ENCODE measurements around the gene ENSA.
A peak's percentile ranks its signal among the peaks of the same experiment; 100 is the strongest.
"Not testable (repeated sequence)": the region's sequence is repeated elsewhere in the genome, so short reads cannot be mapped to it uniquely, and the experiment has no call there.

Gene ENSA, protein sequence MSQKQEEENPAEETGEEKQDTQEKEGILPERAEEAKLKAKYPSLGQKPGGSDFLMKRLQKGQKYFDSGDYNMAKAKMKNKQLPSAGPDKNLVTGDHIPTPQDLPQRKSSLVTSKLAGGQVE

DNA sequence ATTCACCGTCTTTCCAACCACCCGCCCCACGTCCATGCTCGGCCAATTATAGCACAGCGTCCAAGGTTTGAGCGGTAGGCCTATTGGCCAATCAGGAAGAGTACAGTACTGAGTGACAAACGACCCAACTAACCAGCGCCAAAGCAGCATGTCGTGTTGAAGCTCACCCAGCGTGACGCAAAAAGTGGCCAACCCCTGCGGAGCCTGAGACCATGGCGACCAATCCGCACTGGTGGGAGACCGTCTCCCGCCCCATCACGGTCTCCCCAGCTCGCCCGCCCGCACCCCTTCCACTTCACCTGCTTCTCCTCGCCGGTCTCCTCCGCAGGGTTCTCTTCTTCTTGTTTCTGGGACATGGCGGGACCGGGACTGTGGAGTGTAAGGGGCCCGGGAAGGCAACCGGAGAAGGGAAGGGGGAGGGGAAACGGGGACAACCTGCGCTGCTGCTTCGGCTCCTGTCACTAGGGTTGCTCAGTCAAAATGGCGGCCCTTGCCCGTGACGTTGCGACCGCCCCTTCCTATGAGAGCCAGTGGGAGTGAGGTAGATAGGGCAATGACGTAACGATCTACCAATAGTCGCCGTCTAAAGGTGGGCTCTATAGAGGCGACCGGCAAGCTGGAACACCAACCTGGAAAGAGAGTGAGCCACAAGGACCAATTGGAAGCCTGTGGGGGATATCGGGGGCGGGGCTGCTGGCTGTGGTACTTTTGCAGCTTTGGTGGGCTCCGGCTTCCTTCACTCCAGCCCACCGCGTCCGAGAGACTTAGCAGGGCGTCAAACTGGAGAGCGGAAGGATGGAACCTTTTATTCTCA is at the start of gene ENSA:
Gene ENSA (minus strand): TSS at position 498 of the 814 bp plus-strand sequence. CDS start 142 bp downstream, at position 356.
- peak; percentile 99 for DNase-seq
- in situ Hi-C loops (cut with MboI; ENCODE audit: low pct_unique_long_range_greater_than_20kb, low sequenced_read_pairs) = no loop called here

DNA sequence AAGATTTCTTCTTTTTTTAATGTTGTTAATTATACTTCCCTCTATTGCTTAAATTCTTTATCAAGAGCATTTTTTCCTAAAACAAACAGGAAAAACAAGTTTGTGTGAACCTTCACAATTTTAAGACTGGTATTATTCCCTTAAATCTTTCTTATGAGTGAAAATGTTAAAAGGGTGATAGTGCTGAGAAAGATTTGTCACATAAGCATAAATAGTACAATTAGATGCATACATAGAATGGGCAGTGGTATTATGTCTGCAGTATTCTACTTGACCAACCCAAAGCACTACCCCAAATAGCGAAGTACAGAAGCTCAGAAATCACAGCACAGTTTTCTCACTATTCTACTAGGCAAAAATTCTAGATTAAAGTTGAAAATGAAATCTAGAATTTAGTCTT is 49.6 kb upstream of the ENSA start:
- no peak for DNase-seq
- in situ Hi-C loops (cut with MboI; ENCODE audit: low pct_unique_long_range_greater_than_20kb, low sequenced_read_pairs) = no loop called here

DNA sequence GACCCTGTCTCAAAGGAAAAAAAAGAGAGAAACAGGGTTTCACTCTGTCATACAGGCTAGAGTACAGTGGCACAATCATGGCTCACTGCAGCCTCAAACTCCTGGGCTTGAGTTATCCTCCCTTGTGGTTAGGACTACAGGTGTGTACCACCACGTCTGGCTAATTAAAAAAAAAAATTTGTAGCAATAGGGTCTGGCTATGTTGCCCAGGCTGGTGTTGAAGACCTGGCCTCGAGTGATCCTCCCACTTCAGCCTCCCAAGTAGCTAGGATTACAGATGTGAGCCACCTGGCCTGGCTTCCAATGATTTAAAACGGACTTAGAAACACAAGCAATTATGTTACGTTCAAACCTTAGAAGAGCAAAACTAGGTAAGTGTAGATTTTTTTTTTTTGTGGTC is 45.5 kb upstream of the ENSA start:
- no peak for DNase-seq
- in situ Hi-C loops (cut with MboI; ENCODE audit: low pct_unique_long_range_greater_than_20kb, low sequenced_read_pairs) = no loop called here

DNA sequence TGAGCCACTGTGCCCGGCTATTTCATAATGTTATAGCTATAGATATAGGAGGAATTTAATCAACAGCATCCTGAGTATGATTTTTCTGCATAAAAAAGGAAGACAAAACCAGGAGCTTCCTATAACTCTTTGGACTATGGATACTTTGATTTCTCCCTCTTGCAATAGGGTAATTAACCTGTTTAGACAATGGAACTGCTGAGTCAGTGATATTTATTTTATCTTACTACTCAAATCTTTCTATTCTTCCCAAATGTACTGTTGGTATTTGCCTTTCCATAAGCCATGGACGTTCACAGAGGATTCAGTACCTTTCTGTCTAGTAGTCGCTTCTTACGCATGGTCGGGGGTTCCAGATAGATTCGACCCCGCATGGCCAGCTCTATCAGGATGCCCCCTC is 33.9 kb upstream of the ENSA start:
- in situ Hi-C loops (cut with MboI; ENCODE audit: low pct_unique_long_range_greater_than_20kb, low sequenced_read_pairs) = no loop called here
- no peak for DNase-seq

DNA sequence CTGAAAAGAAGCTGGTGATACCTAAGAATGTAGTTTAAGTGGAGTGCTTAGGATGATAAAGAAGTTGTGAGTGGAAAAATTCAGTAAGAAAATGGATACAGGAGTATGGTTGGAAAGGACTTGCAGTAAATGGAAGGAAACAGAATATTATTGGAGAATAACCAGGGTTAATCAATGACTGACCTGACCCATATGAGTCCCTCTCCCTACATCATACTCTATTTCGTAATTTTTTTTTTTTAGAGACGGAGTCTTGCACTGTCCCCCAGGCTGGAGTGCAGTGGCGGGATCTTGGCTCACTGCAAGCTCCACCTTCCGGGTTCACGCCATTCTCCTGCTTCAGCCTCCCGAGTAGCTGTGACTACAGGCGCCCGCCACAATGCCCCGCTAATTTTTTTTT is 33.4 kb upstream of the ENSA start:
- in situ Hi-C loops (cut with MboI; ENCODE audit: low pct_unique_long_range_greater_than_20kb, low sequenced_read_pairs) = no loop called here
- no peak for DNase-seq

DNA sequence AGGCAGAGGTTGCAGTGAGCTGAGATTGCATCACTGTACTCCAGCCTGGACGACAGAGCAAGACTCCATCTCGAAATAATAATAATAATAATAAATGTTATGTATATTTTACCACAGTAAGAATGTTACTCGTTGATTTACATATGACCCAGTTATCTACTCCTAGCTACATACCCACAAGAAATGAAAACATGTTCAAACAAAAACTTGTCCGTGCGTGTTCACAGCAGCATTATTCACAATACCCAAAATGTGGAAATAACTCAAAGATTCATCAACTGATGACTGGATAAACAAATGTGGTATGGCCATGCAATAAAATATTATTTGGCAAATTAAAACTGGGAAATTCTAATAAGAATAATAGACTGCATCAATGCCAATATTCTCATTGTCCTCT is 31.7 kb upstream of the ENSA start:
- DNase-seq = no peak
- in situ Hi-C loops (cut with MboI; ENCODE audit: low pct_unique_long_range_greater_than_20kb, low sequenced_read_pairs) = no loop called here

DNA sequence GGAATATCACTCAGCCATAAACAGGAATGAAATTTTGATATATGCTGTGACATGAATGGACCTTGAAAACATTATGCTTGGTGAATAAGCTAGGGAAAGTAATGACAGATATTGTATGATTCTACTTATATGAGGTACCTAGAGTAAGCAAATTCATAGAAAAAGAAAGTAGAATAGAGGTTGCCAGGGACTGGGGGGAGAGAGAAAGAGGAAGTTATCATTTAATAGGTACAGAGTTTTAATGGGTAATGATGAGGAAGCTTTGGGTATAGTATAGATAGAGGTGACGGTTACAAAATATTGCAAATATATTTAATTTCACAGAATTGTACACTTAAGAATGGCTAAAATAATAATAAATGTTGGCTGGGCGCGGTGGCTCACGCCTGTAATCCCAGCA is 31.2 kb upstream of the ENSA start:
- in situ Hi-C loops (cut with MboI; ENCODE audit: low pct_unique_long_range_greater_than_20kb, low sequenced_read_pairs) = no loop called here
- DNase-seq = no peak

DNA sequence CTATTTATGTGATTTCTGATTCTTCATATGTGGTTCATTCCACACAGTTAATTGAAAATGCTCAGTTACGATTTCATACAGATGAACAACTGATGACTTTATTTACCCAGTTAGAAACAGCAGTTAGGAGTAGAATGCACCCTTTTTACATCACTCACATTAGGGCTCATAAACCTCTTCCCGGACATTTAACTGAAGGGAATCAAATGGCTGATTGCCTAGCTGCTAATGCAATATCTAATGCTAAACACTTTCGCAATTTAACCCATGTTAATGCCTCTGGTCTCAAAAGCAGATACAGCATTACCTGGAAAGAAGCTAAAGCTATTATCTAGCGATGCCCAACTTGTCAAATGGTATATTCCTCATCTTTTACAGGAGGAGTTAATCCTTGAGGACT is 27.7 kb upstream of the ENSA start:
- DNase-seq; in situ Hi-C loops (cut with MboI; ENCODE audit: low pct_unique_long_range_greater_than_20kb, low sequenced_read_pairs): not testable (repeated sequence)

DNA sequence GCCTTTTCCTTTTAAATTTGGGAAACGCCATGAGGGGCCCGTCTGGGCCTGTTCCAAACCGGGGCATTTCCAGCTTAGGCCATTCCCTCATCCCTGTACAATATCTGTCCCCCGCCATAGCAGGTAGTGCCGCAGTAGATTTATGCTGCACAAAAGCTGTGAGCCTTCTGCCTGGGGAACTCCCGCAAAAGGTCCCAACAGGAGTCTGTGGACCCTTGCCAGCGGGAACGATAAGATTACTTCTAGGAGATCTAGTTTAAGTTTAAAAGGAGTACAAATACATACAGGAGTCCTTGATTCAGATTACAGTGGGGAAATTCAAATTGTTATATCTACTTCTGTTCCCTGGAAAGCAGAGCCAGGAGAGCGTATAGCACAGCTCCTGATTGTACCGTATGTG is 25.2 kb upstream of the ENSA start:
- in situ Hi-C loops (cut with MboI; ENCODE audit: low pct_unique_long_range_greater_than_20kb, low sequenced_read_pairs); DNase-seq: not testable (repeated sequence)

DNA sequence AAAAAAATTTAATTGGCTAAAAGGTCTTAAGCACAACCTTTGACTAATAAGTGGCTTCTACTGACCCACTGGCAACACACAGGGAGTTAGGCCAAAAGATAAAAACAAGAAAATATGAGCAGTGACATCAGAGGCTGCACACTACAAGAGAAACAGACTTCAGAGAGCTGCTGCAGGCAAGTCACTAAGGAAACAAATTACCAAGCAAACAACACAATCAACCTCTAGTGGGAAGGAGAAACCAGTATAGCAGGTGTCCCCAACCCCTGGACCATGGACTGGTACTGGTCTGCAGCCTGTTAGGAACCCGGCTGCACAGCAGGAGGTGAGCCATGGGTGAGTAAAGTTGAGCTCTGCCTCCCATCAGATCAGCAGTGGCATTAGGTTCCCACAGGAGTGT is 20.8 kb upstream of the ENSA start:
- DNase-seq = no peak
- in situ Hi-C loops (cut with MboI; ENCODE audit: low pct_unique_long_range_greater_than_20kb, low sequenced_read_pairs) = no loop called here

DNA sequence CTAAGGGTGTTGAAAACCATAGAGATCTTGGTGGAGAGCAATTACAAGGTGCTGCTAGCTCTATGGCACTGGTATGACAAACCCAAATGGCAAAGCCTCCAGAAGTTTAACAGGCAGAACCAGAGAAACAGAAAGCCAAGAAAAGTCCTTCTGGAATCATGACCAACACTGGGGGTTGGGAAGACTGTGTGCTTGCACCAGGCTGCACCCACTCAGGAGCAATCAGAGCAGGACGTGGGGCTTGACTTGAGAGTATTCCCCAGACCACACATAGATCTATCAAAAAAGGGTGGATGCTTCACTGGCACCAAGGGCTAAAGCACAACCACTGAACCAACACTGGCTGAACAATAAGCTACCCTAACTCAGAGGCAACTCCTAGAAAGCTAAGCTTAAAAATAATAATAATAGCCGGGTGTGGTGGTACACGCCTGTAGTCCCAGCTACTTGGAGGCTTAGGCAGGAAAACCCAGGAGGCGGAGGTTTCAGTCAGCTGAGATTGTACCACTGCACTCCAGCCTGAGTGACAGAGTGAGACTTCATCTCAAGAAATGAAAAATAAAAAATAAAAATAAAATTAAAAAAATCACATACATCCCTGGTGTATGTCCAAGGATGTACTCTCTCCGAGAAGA is 20.1 kb upstream of the ENSA start:
- in situ Hi-C loops (cut with MboI; ENCODE audit: low pct_unique_long_range_greater_than_20kb, low sequenced_read_pairs) = no loop called here
- DNase-seq = no peak

DNA sequence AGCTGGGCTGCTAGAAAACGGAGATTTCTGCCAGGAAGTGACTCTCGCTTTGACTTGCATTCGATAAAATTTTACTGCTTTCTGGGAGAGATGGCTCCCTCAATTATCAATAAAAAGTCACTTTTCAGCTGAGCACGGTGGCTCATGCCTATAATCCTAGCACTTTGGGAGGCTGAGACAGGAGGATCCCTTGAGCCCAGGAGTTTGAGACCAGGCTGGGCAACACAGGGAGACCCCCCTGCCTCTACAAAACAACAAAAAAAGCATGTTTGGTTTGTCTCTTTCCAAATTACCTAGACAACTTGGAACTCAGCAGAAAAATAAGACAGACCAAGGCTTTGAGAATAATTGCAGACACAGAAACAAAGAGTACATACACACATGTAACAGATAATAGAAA is 12.9 kb upstream of the ENSA start:
- no peak for DNase-seq
- in situ Hi-C loops (cut with MboI; ENCODE audit: low pct_unique_long_range_greater_than_20kb, low sequenced_read_pairs) = no loop called here

DNA sequence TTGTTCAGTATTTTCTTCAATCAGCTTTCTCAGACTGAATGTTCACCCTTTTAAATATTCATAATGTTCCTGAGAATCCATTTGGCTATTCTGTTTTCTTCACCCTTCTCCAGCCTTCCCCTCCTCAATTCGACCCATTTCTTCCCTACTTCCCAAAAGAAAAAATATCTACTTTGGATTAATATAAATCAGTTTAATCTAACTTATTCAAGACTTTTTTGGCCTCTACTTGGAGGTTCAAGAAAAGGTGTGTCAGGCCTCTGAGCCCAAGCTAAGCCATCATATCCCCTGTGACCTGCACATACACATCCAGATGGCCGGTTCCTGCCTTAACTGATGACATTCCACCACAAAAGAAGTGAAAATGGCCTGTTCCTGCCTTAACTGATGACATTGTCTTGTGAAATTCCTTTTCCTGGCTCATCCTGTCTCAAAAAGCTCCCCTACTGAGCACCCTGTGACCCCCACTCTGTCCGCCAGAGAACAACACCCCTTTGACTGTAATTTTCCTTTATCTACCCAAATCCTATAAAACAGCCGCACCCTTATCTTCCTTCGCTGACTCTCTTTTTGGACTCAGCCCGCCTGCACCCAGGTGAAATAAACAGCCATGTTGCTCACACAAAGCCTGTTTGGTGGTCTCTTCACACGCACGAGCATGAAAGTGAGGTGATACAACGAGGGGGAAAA is 11.9 kb upstream of the ENSA start:
- in situ Hi-C loops (cut with MboI; ENCODE audit: low pct_unique_long_range_greater_than_20kb, low sequenced_read_pairs) = not testable (repeated sequence)

DNA sequence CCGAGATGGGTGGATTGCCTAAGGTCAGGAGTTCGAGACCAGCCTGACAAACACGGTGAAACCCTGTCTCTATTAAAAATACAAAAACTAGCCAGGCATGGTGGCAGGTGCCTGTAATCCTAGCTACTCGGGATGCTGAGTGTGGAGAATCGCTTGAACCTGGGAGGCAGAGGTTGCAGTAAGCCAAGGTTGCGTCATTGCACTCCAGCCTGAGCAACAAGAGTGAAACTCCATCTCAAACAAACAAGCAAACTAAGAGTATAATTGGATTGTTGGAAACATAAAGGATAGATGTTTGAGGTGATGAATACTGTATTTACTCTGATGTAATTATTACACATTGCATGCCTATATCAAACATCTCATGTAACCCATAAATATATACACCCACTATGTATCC is 9.0 kb upstream of the ENSA start:
- DNase-seq; in situ Hi-C loops (cut with MboI; ENCODE audit: low pct_unique_long_range_greater_than_20kb, low sequenced_read_pairs): not testable (repeated sequence)

More for the DNA sequence above, 11.9 kb upstream of the ENSA start:
- not testable (repeated sequence) for DNase-seq

DNA sequence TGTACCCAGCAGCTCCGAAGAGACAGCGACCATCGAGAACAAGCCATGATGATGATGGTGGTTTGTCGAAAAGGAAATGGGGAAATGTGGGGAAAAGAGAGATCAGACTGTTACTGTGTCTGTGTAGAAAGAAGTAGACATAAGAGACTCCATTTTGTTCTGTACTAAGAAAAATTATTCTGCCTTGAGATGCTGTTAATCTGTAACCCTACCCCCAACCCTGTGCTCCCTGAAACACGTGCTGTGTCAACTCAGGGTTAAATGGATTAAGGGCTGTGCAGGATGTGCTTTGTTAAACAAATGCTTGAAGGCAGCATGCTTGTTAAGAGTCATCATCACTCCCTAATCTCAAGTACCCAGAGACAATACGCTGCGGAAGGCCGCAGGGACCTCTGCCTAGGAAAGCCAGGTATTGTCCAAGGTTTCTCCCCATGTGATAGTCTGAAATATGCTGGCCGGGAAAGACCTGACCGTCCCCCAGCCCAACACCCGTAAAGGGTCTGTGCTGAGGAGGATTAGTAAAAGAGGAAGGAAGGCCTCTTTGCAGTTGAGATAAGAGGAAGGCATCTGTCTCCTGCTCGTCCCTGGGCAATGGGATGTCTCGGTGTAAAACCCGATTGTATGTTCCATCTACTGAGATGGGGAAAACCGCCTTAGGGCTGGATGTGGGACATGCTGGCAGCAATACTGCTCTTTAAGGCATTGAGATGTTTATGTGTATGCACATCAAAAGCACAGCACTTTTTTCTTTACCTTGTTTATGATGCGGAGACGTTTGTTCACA is 5.6 kb upstream of the ENSA start:
- in situ Hi-C loops (cut with MboI; ENCODE audit: low pct_unique_long_range_greater_than_20kb, low sequenced_read_pairs) = not testable (repeated sequence)
- peak; percentile 67 for DNase-seq

DNA sequence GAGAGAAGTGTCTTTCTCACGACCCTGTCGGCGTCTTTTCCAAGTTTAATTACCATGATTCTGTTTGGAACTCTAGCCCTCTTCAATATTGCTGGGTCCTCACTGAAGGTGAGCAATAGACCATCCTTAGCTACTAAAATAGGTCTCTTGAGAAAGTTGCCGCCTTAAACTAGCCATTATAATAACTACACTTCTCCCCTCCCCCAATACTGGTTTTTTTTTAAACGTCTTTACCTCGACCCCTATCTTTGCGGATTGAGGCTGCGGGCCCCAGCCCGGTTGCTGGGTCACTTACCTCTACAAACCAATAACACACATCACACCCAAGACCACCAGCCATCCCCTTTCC is 672 bp downstream of the ENSA start:
- in situ Hi-C loops (cut with MboI; ENCODE audit: low pct_unique_long_range_greater_than_20kb, low sequenced_read_pairs) = no loop called here
- no peak for DNase-seq

DNA sequence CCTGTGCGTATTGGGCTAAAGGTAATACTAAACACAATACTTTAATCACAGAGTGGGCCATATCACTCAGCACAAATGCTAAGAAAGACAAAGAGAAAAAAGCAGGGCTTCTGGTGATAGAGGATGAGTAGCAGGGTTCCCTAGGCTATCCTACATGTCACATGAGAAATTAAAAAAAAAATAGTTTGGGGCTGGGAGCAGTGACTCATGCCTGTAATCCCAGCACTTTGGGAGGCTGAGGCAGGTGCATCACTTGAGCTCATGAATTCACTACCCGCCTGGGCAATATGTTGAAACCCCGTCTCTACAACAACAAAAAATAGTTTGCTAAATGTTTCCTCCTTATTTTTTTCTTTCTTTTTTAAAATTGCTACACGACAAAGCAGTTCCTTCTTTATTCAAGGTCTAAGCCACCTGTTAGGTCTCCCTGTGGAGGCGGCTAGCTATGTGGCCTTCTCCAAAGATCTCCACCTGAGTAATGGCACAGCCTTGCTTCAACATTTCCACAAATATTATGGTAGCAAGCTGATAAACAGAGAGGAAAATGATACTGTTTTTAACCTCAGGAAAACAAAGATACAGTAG is 1.5 kb downstream of the ENSA start:
- DNase-seq = no peak
- in situ Hi-C loops (cut with MboI; ENCODE audit: low pct_unique_long_range_greater_than_20kb, low sequenced_read_pairs) = no loop called here

DNA sequence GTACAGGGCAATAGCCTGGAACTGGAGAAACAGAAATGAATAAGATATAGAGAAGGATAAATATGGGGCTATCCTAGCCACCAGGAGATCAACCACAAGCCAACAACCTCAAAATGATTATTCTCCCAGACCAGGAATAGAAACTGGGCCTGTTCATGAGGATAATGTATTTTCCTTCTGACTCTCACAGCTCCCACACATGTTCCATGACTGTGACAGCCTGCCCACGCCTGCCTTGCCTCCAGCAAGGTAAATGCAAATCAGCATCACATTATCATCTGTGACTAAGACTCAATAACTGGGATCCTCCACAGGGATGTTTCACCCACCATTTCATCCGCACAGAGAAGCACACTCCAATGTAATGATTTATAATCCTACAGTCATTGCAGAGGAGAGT is 3.3 kb downstream of the ENSA start:
- in situ Hi-C loops (cut with MboI; ENCODE audit: low pct_unique_long_range_greater_than_20kb, low sequenced_read_pairs) = no loop called here
- no peak for DNase-seq

DNA sequence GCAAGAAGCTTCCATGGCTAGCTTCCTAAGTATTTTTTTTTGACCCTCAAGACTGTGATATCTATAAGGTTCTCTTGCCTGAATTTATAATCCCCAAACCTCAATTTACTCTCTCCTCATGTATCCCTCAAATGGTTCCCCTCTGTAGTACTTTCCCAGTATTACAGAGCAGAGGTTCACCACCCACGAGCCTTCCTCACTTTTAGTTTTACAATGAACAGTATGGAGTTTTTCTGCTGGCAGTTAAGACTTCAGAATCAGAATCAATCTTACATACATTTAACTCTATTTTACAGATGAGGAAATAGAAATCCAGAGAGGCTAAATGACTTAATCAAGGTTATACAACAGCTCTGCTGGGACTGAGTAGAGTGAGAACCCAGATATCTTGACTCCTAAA is 4.9 kb downstream of the ENSA start:
- DNase-seq; in situ Hi-C loops (cut with MboI; ENCODE audit: low pct_unique_long_range_greater_than_20kb, low sequenced_read_pairs): not testable (repeated sequence)

Measured in KBM-7 (cell line).